HCT116 (cell line): ENCODE measurements around the gene SLC35F6. TPM values are rescaled to one million over a fixed set of nuclear protein-coding genes. Genes with fewer than 3 reads are reported as not detected.

Experiments used
- ATAC-seq: fragments of 200-7000 bp; cut with Tn5 transposase; 2 replicates; pipeline ENCODE4 v1.9.1; 2020; ENCODE audit warnings: mild to moderate bottlenecking, moderate library complexity
- BruUV-seq: library from RNA; stranded (reverse); fragments of 400-500 nt; replicated peaks from 2 replicates; lab custom pipeline; 2021; lab: Mats Ljungman, UMichigan
- CTCF ChIA-PET: fragments of 300-600 bp; sonication (Branson Sonifier 250); formaldehyde crosslinking; loops from one replicate; lab custom pipeline; 2021; ENCODE audit warnings: antibody characterized with exemption; lab: Charles Lee
- POLR2A ChIA-PET: fragments of 300-600, 350-600 bp; sonication (Branson Sonifier 250); formaldehyde crosslinking; loops from one replicate; lab custom pipeline; 2021; ENCODE audit warnings: antibody characterized with exemption; lab: Charles Lee
- RAD21 ChIA-PET, 2 experiments: fragments of 300-600 bp; sonication (Branson Sonifier 250); formaldehyde crosslinking; loops; one replicate each; lab custom pipeline; 2023; ENCODE audit warnings: low total read pairs in 2 of 2; ENCODE audit not compliant: uncharacterized antibody in 2 of 2, unreplicated experiment in 2 of 2, low non-redundant PET in 1 of 2; lab: Charles Lee
- DNase-seq: peaks from one replicate; pipeline ENCODE4 v3.0.0-alpha.2; 2010; ENCODE audit warnings: low read depth, low spot score
- H2AFZ ChIP-seq: fragments of 200-600 bp; shearing (Covaris generic), sonication (generic); 2 replicates; pipeline ENCODE4 v1.6.1; 2017; ENCODE audit warnings: low read depth, mixed run types, mixed read lengths, antibody characterized with exemption, low read length; ENCODE audit not compliant: poor library complexity, severe bottlenecking
- H3K27ac ChIP-seq: 2 replicates; pipeline ENCODE4 v1.5.1; 2012; ENCODE audit warnings: low read depth, low read length
- H3K27me3 ChIP-seq: fragments of 200-600 bp; sonication (generic); 2 replicates; pipeline ENCODE4 v1.6.1; 2016; ENCODE audit warnings: mixed run types, low read length, mixed read lengths; ENCODE audit not compliant: insufficient read depth
- H3K36me3 ChIP-seq, 2 experiments: fragments of 200-500 bp in 1 of 2; fragments of 200-600 bp in 1 of 2; sonication (Bioruptor generic) in 1 of 2; sonication (generic) in 1 of 2; 2 replicates each; pipeline versions ENCODE4 v1.5.1 to v1.6.1; 2014 to 2016; ENCODE audit warnings: low read length in 2 of 2, inconsistent platforms in 1 of 2, mixed read lengths in 1 of 2, mixed run types in 1 of 2; ENCODE audit not compliant: insufficient read depth in 2 of 2, control insufficient read depth in 1 of 2
- H3K4me1 ChIP-seq, 2 experiments: fragments of 200-600 bp in 1 of 2; sonication (generic) in 1 of 2; 2 replicates each; pipeline versions ENCODE4 v1.5.1 to v1.6.1; 2012 to 2017; ENCODE audit warnings: low read length in 2 of 2, inconsistent platforms in 1 of 2, mild to moderate bottlenecking in 1 of 2, mixed read lengths in 1 of 2, mixed run types in 1 of 2, moderate library complexity in 1 of 2; ENCODE audit not compliant: insufficient read depth in 2 of 2, control insufficient read depth in 1 of 2
- H3K4me2 ChIP-seq: fragments of 200-600 bp; sonication (generic); 2 replicates; pipeline ENCODE4 v1.6.1; 2017; ENCODE audit warnings: mixed run types, low read length, mixed read lengths
- H3K4me3 ChIP-seq, 2 experiments: fragments of 200-600 bp in 1 of 2; sonication (generic) in 1 of 2; replicated peaks in 1 of 2; 2 replicates each; pipeline ENCODE4 v1.5.1; 2011 to 2016; ENCODE audit warnings: low read length in 2 of 2, control low read depth in 1 of 2, low read depth in 1 of 2, mild to moderate bottlenecking in 1 of 2, mixed read lengths in 1 of 2, mixed run types in 1 of 2
- H3K79me2 ChIP-seq: fragments of 200-600 bp; sonication (generic); 2 replicates; pipeline ENCODE4 v1.6.1; 2017; ENCODE audit warnings: mild to moderate bottlenecking, mixed run types, low read length, moderate library complexity, mixed read lengths; ENCODE audit not compliant: insufficient read depth
- H3K9ac ChIP-seq: fragments of 200-600 bp; sonication (generic); 2 replicates; pipeline ENCODE4 v1.6.1; 2016; ENCODE audit warnings: low read length, mixed read lengths
- H3K9me2 ChIP-seq: fragments of 200-600 bp; sonication (generic), shearing (Covaris generic); 2 replicates; pipeline ENCODE4 v1.6.1; 2017; ENCODE audit warnings: mixed run types, mild to moderate bottlenecking, moderate library complexity; ENCODE audit not compliant: insufficient read depth
- H3K9me3 ChIP-seq, 2 experiments: fragments of 200-500 bp in 1 of 2; fragments of 200-600 bp in 1 of 2; sonication (Bioruptor generic) in 1 of 2; sonication (generic) in 1 of 2; 2 replicates each; pipeline ENCODE4 v1.6.1; 2014 to 2017; ENCODE audit warnings: low read length in 2 of 2, mixed read lengths in 2 of 2, inconsistent platforms in 1 of 2, low read depth in 1 of 2, mild to moderate bottlenecking in 1 of 2, mixed run types in 1 of 2, moderate library complexity in 1 of 2; ENCODE audit not compliant: control insufficient read depth in 1 of 2, insufficient read depth in 1 of 2
- H4K20me1 ChIP-seq: fragments of 200-600 bp; sonication (generic), shearing (Covaris generic); 2 replicates; pipeline ENCODE4 v1.6.1; 2017; ENCODE audit warnings: mixed run types, mild to moderate bottlenecking, moderate library complexity; ENCODE audit not compliant: insufficient read depth
- ATF3 ChIP-seq: IDR thresholded peaks from 2 replicates; pipeline ENCODE4 v1.6.1; 2012
- CBX3 ChIP-seq: IDR thresholded peaks from 2 replicates; pipeline ENCODE4 v1.6.1; 2012; ENCODE audit warnings: low read depth
- CTCF ChIP-seq, 3 experiments: fragments of 200-600 bp in 1 of 3; sonication (generic) in 1 of 3; IDR thresholded peaks in 2 of 3; conservative IDR thresholded peaks in 1 of 3; 2 replicates each; pipeline ENCODE4 v1.5.1; 2012 to 2017; ENCODE audit warnings: low read depth in 2 of 3, low read length in 2 of 3, antibody characterized with exemption in 1 of 3, borderline replicate concordance in 1 of 3, control low read depth in 1 of 3, mild to moderate bottlenecking in 1 of 3, mixed read lengths in 1 of 3, mixed run types in 1 of 3, moderate library complexity in 1 of 3; ENCODE audit not compliant: insufficient read depth in 1 of 3
- EGR1 ChIP-seq: IDR thresholded peaks from 2 replicates; pipeline ENCODE4 v1.6.1; 2012; ENCODE audit warnings: low read depth
- ELF1 ChIP-seq: IDR thresholded peaks from 2 replicates; pipeline ENCODE4 v1.6.1; 2012; ENCODE audit warnings: low read depth, borderline replicate concordance
- EZH2 ChIP-seq: fragments of 200-600 bp; sonication (generic); IDR thresholded peaks from 2 replicates; pipeline ENCODE4 v1.6.1; 2017; ENCODE audit warnings: antibody characterized with exemption, mixed run types
- EZH2phosphoT487 ChIP-seq: fragments of 200-600 bp; IDR thresholded peaks from 2 replicates; pipeline ENCODE4 v1.6.1; 2018; ENCODE audit warnings: antibody characterized with exemption, borderline replicate concordance
- MAX ChIP-seq: IDR thresholded peaks from 2 replicates; pipeline ENCODE4 v1.6.1; 2012
- POLR2AphosphoS5 ChIP-seq: IDR thresholded peaks from 2 replicates; pipeline ENCODE4 v1.6.1; 2011; ENCODE audit warnings: mild to moderate bottlenecking, low read depth, low read length, moderate library complexity
- REST ChIP-seq: IDR thresholded peaks from 2 replicates; pipeline ENCODE4 v1.6.1; 2012; ENCODE audit warnings: low read depth
- SIN3A ChIP-seq: IDR thresholded peaks from 2 replicates; pipeline ENCODE4 v1.6.1; 2012; ENCODE audit warnings: low read depth
- SP1 ChIP-seq: IDR thresholded peaks from 2 replicates; pipeline ENCODE4 v1.6.1; 2012; ENCODE audit warnings: low read depth
- SRF ChIP-seq: IDR thresholded peaks from 2 replicates; pipeline ENCODE4 v1.6.1; 2012; ENCODE audit warnings: low read depth
- TCF7L2 ChIP-seq: IDR thresholded peaks from 2 replicates; pipeline ENCODE4 v1.7.0; 2011; ENCODE audit warnings: borderline replicate concordance, inconsistent platforms; ENCODE audit not compliant: insufficient read depth, insufficient read length; ENCODE audit errors: extremely low read depth
- YY1 ChIP-seq: IDR thresholded peaks from 2 replicates; pipeline ENCODE4 v1.6.1; 2011; ENCODE audit warnings: low read length, low read depth, moderate library complexity, mild to moderate bottlenecking; ENCODE audit not compliant: insufficient replicate concordance; ENCODE audit errors: extremely low read depth
- ZBTB33 ChIP-seq: IDR thresholded peaks from 2 replicates; pipeline ENCODE4 v1.6.1; 2011; ENCODE audit warnings: mild to moderate bottlenecking, low read length, moderate library complexity; ENCODE audit not compliant: insufficient replicate concordance; ENCODE audit errors: extremely low read depth
- ZFX ChIP-seq: fragments of 450-650 bp; IDR thresholded peaks from 2 replicates; pipeline ENCODE4 v1.6.1; 2017
- intact Hi-C: fragments of 100-400 bp; cut with micrococcal nuclease; formaldehyde crosslinking; loops from 2 replicates; pipeline ENCODE4 v1.10.0; 2022
- total RNA-seq: library from RNA; stranded (reverse); gene quantifications from one replicate; pipeline ENCODE4 v1.2.1, GENCODE V29; 2021; ENCODE audit not compliant: unreplicated experiment

The SLC35F6 gene
- total RNA-seq, 1 experiment from 2014 or later: 34.5 TPM

GRCh38 chr2:26726228-26726627 lies 37.9 kb upstream of the SLC35F6 start:
- ChIA-PET CTCF (interaction anchor here (1.5 kb wide), 1 partner anchor 121 kb away, joined by 3 read pairs; no protein-coding TSS in a partner anchor), RAD21 (no interaction called here), POLR2A (interaction anchor here (0.7 to 1.2 kb wide), 2 partner anchors 32 to 96 kb away, joined by 3 read pairs; no protein-coding TSS in a partner anchor)
- ATAC-seq (no peak), DNase-seq (no peak)
- Histone ChIP-seq H3K9me3 (no peaks in the 10 kb centered on the region), H3K36me3 (no peaks in the 10 kb centered on the region), H3K27me3 (no peaks in the 10 kb centered on the region), H3K4me2 (no peak overlapping the region), H3K9me2 (no peaks in the 10 kb centered on the region), H3K4me3 (no peak overlapping the region), H4K20me1 (no peaks in the 10 kb centered on the region), H3K4me1 (peaks cover 45 to 48% of the 10 kb centered on the region in 2 experiments), H3K79me2 (no peaks in the 10 kb centered on the region), H3K27ac (no peak overlapping the region), H3K9ac (no peak overlapping the region), H2AFZ (no peak overlapping the region)
- no TSS peak for BruUV-seq
- intact Hi-C loops: no loop called here
- TF ChIP-seq SIN3A: no peak
- TF ChIP-seq SRF: no peak
- TF ChIP-seq ELF1: no peak
- no peak for TF ChIP-seq CBX3
- no peak for TF ChIP-seq YY1
- no peak for TF ChIP-seq EZH2
- no peak for TF ChIP-seq SP1
- no peak for TF ChIP-seq ZFX
- TF ChIP-seq CTCF (IDR thresholded peaks at IDR 0.05 in 2 of 3, conservative IDR thresholded peaks at IDR 0.05 in 1 of 3; ENCODE audit: borderline replicate concordance in 1 of 3, insufficient read depth in 1 of 3, low read depth in 2 of 3, low read length in 2 of 3): no peak
- TF ChIP-seq ATF3: no peak
- TF ChIP-seq MAX: no peak
- no peak for TF ChIP-seq EGR1
- no peak for TF ChIP-seq EZH2phosphoT487
- no peak for TF ChIP-seq TCF7L2
- no peak for TF ChIP-seq POLR2AphosphoS5
- no peak for TF ChIP-seq ZBTB33
- no peak for TF ChIP-seq REST
